PC-9 (cell line): ENCODE measurements around the gene EHBP1.

Experiments used
- EZH2 ChIP-seq: fragments of 200-600 bp; sonication (generic); IDR thresholded peaks from 2 replicates; pipeline ENCODE4 v1.8.0; 2017; ENCODE audit warnings: antibody characterized with exemption, low read depth
- TF ChIP-seq, protein P1 (sequence below): fragments of 200-600 bp; sonication (generic); conservative IDR thresholded peaks from 2 replicates; pipeline ENCODE4 v1.6.1; 2017; ENCODE audit warnings: mixed run types, antibody characterized with exemption, mild to moderate bottlenecking, moderate library complexity

DNA sequence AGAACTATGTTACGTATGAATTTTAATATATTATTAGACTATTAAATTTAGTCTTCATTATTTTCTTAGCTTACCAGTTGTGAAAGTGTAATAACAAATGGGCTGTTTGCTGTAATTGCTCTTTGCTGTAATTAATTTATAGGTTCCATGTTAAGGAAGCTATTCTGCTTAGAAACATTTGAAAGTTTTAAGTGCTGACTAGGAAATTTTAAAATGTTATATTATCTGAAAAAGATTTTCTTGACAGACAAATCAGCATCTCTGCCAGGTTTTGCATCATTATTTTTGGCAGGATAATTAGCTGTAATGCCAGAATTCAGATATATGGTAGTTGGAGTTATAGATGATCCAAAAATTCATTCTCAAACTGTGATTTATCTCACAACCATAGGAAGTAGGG lies 387.3 kb downstream of the EHBP1 start:
- TF ChIP-seq, protein P1, sequence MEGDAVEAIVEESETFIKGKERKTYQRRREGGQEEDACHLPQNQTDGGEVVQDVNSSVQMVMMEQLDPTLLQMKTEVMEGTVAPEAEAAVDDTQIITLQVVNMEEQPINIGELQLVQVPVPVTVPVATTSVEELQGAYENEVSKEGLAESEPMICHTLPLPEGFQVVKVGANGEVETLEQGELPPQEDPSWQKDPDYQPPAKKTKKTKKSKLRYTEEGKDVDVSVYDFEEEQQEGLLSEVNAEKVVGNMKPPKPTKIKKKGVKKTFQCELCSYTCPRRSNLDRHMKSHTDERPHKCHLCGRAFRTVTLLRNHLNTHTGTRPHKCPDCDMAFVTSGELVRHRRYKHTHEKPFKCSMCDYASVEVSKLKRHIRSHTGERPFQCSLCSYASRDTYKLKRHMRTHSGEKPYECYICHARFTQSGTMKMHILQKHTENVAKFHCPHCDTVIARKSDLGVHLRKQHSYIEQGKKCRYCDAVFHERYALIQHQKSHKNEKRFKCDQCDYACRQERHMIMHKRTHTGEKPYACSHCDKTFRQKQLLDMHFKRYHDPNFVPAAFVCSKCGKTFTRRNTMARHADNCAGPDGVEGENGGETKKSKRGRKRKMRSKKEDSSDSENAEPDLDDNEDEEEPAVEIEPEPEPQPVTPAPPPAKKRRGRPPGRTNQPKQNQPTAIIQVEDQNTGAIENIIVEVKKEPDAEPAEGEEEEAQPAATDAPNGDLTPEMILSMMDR = no peak
- no peak for TF ChIP-seq EZH2
